ENCODE results near the gene H2BK1.

The H2BK1 gene

GRCh38 chr7:151210087-151210854, at the start of gene H2BK1:
TSS of gene H2BK1 (minus strand) at chr7:151210488. CDS start at chr7:151210318, 170 bp downstream.
- H3K36me3 ChIP-seq (replicated peaks): peaks cover 21% of the 10 kb centered on the region
- DNase-seq: no peak
- no peak within 1 kb of the TSS for H3K27ac ChIP-seq
- no peaks in the 10 kb centered on the region for H3K27me3 ChIP-seq (replicated peaks)
- TF ChIP-seq CTCF (IDR thresholded peaks at IDR 0.05; ENCODE audit: low read depth, low read length, missing control alignments): no peak
- H3K4me3 ChIP-seq (ENCODE audit: low read depth, low read length): no peak within 1 kb of the TSS
- in situ Hi-C loops (cut with HindIII; ENCODE audit: low pct_ligation_motif_present, low sequenced_read_pairs): no loop called here

- TF ChIP-seq CTCF (IDR thresholded peaks at IDR 0.05; ENCODE audit: low read depth, low read length, missing control alignments): no peak
- Histone ChIP-seq H3K36me3 (replicated peaks) (no peaks in the 10 kb centered on the region), H3K27me3 (replicated peaks) (peaks cover 20% of the 10 kb centered on the region), H3K27ac (no peak overlapping the region), H3K4me3 (ENCODE audit: low read depth, low read length) (no peak overlapping the region)
- no peak for DNase-seq
- in situ Hi-C loops (cut with HindIII; ENCODE audit: low pct_ligation_motif_present, low sequenced_read_pairs): no loop called here
Measured at GRCh38 chr7:151257990-151258389, 47.7 kb upstream of the H2BK1 start.

GRCh38 chr7:151256410-151257045, 46.2 kb upstream of the H2BK1 start:
- Histone ChIP-seq H3K27me3 (replicated peaks) (peaks cover 20% of the 10 kb centered on the region), H3K27ac (no peak overlapping the region), H3K36me3 (replicated peaks) (no peaks in the 10 kb centered on the region), H3K4me3 (ENCODE audit: low read depth, low read length) (no peak overlapping the region)
- no peak for DNase-seq
- no peak for TF ChIP-seq CTCF (IDR thresholded peaks at IDR 0.05; ENCODE audit: low read depth, low read length, missing control alignments)
- in situ Hi-C loops (cut with HindIII; ENCODE audit: low pct_ligation_motif_present, low sequenced_read_pairs): no loop called here

- Histone ChIP-seq H3K36me3 (replicated peaks) (no peaks in the 10 kb centered on the region), H3K4me3 (ENCODE audit: low read depth, low read length) (no peak overlapping the region), H3K27ac (no peak overlapping the region), H3K27me3 (replicated peaks) (peaks cover 16% of the 10 kb centered on the region)
- no peak for TF ChIP-seq CTCF (IDR thresholded peaks at IDR 0.05; ENCODE audit: low read depth, low read length, missing control alignments)
- in situ Hi-C loops (cut with HindIII; ENCODE audit: low pct_ligation_motif_present, low sequenced_read_pairs): no loop called here
- DNase-seq: no peak
Measured at GRCh38 chr7:151255390-151255789, 45.1 kb upstream of the H2BK1 start.

DNA sequence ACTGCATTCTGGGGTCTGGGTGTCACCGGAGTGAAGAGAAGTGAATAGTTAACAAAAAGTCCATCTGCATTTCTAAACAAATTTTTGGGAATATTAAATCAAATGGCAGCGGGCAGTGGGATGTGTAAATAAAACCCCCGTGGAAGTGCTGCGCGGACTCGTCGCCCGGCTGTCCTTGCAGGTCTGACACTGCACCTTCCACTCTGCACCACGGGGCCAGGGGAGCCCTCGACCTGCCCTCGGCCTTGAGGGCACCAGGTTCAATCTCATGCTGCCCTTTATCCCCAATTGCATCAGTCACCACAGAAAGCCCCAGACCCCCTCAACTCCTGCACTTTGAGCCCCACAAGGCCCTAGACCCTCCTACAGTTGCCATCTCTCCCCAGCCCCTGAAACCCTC, 44.6 kb upstream of the H2BK1 start:
- no peak overlapping the region for H3K4me3 ChIP-seq (ENCODE audit: low read depth, low read length)
- no peak for TF ChIP-seq CTCF (IDR thresholded peaks at IDR 0.05; ENCODE audit: low read depth, low read length, missing control alignments)
- H3K27ac ChIP-seq: no peak overlapping the region
- no peaks in the 10 kb centered on the region for H3K36me3 ChIP-seq (replicated peaks)
- no peak for DNase-seq
- in situ Hi-C loops (cut with HindIII; ENCODE audit: low pct_ligation_motif_present, low sequenced_read_pairs): no loop called here
- peaks cover 14% of the 10 kb centered on the region for H3K27me3 ChIP-seq (replicated peaks)

Data from brain microvascular endothelial cell (primary cell).